MM.1S (cell line): Measurements from ENCODE around the gene CACFD1.

Experiments used
- DNase-seq: peaks from one replicate; pipeline ENCODE4 v3.0.0-alpha.2; 2015
- H2AFZ ChIP-seq: fragments of 300-600 bp; sonication (generic); 2 replicates; pipeline ENCODE4 v1.6.0; 2016; ENCODE audit warnings: antibody characterized with exemption, low read length
- H3F3A ChIP-seq: fragments of 300-600 bp; sonication (generic); 2 replicates; pipeline ENCODE4 v1.6.1; 2016; ENCODE audit warnings: mild to moderate bottlenecking, antibody characterized with exemption, low read length, moderate library complexity, mixed read lengths; ENCODE audit not compliant: insufficient read depth
- H3K27ac ChIP-seq: fragments of 300-600 bp; sonication (generic); 2 replicates; pipeline ENCODE4 v1.5.1; 2016; ENCODE audit warnings: mild to moderate bottlenecking, low read length
- H3K27me3 ChIP-seq: fragments of 300-600 bp; sonication (generic); replicated peaks from 2 replicates; pipeline ENCODE4 v1.6.0; 2016; ENCODE audit warnings: low read length; ENCODE audit not compliant: insufficient read depth
- H3K36me3 ChIP-seq: fragments of 300-600 bp; sonication (generic); replicated peaks from 2 replicates; pipeline ENCODE4 v1.6.1; 2016; ENCODE audit warnings: mild to moderate bottlenecking, low read length, mixed read lengths; ENCODE audit not compliant: insufficient read depth
- H3K4me1 ChIP-seq: fragments of 300-600 bp; sonication (generic); 2 replicates; pipeline ENCODE4 v1.6.1; 2016; ENCODE audit warnings: low read length, mixed read lengths
- H3K4me2 ChIP-seq: fragments of 300-600 bp; sonication (generic); 2 replicates; pipeline ENCODE4 v1.6.0; 2016; ENCODE audit warnings: low read depth, low read length
- H3K4me3 ChIP-seq: fragments of 300-600 bp; sonication (generic); 2 replicates; pipeline ENCODE4 v1.5.1; 2016; ENCODE audit warnings: low read length, mixed read lengths
- H3K79me2 ChIP-seq: fragments of 300-600 bp; sonication (generic); 2 replicates; pipeline ENCODE4 v1.6.1; 2016; ENCODE audit warnings: mixed run types, low read length, mixed read lengths
- H3K9ac ChIP-seq: fragments of 300-600 bp; sonication (generic); 2 replicates; pipeline ENCODE4 v1.6.1; 2016; ENCODE audit warnings: low read length, mixed read lengths
- H3K9me2 ChIP-seq: fragments of 300-600 bp; sonication (generic); replicated peaks from 2 replicates; pipeline ENCODE4 v1.6.1; 2016; ENCODE audit warnings: mild to moderate bottlenecking, low read length, mixed read lengths; ENCODE audit not compliant: insufficient read depth
- H3K9me3 ChIP-seq: fragments of 300-600 bp; sonication (generic); replicated peaks from 2 replicates; pipeline ENCODE4 v1.6.1; 2016; ENCODE audit warnings: mild to moderate bottlenecking, low read length, mixed read lengths; ENCODE audit not compliant: insufficient read depth
- H4K20me1 ChIP-seq: fragments of 300-600 bp; sonication (generic); 2 replicates; pipeline ENCODE4 v1.6.1; 2016; ENCODE audit warnings: mild to moderate bottlenecking, low read length, moderate library complexity, mixed read lengths; ENCODE audit not compliant: insufficient read depth
- CTCF ChIP-seq: fragments of 300-600 bp; sonication (generic); IDR thresholded peaks from 2 replicates; pipeline ENCODE4 v1.5.1; 2016; ENCODE audit warnings: antibody characterized with exemption, low read length, mixed read lengths
- EZH2 ChIP-seq: fragments of 300-600 bp; sonication (generic); optimal IDR thresholded peaks from 2 replicates; pipeline ENCODE3; 2017; ENCODE audit warnings: low read depth, mild to moderate bottlenecking, antibody characterized with exemption, low read length, mixed read lengths
- EZH2phosphoT487 ChIP-seq: fragments of 300-600 bp; sonication (generic); IDR thresholded peaks from 2 replicates; pipeline ENCODE4 v1.6.1; 2018; ENCODE audit warnings: antibody characterized with exemption, low read length

The CACFD1 gene

GRCh38 chr9:133433351-133433843, 26.4 kb upstream of the CACFD1 start:
- no peak for DNase-seq
- Histone ChIP-seq H3K36me3 (no peaks in the 10 kb centered on the region), H4K20me1 (no peaks in the 10 kb centered on the region), H3K79me2 (no peaks in the 10 kb centered on the region), H3K4me1 (no peaks in the 10 kb centered on the region), H3K4me2 (no peak overlapping the region), H3K4me3 (no peak overlapping the region), H3F3A (no peaks in the 10 kb centered on the region), H3K27me3 (peaks cover 69% of the 10 kb centered on the region), H3K9me2 (no peaks in the 10 kb centered on the region), H3K9me3 (no peaks in the 10 kb centered on the region), H2AFZ (no peak overlapping the region), H3K27ac (no peak overlapping the region), H3K9ac (no peak overlapping the region)
- no peak for TF ChIP-seq EZH2
- no peak for TF ChIP-seq EZH2phosphoT487
- no peak for TF ChIP-seq CTCF

GRCh38 chr9:133436681-133437080, 23.1 kb upstream of the CACFD1 start:
- TF ChIP-seq CTCF (no peak), EZH2 (no peak), EZH2phosphoT487 (no peak)
- Histone ChIP-seq H3K36me3 (no peaks in the 10 kb centered on the region), H3K9me2 (no peaks in the 10 kb centered on the region), H3K9ac (no peak overlapping the region), H2AFZ (no peak overlapping the region), H3K27ac (no peak overlapping the region), H3K9me3 (no peaks in the 10 kb centered on the region), H3K4me3 (no peak overlapping the region), H3K27me3 (peaks cover 90% of the 10 kb centered on the region), H4K20me1 (no peaks in the 10 kb centered on the region), H3K4me1 (no peaks in the 10 kb centered on the region), H3K4me2 (no peak overlapping the region), H3F3A (no peaks in the 10 kb centered on the region), H3K79me2 (no peaks in the 10 kb centered on the region)
- no peak for DNase-seq

GRCh38 chr9:133437753-133438531, 21.8 kb upstream of the CACFD1 start:
- no peak for TF ChIP-seq EZH2phosphoT487
- peak; percentile 29 for TF ChIP-seq CTCF
- H2AFZ ChIP-seq: no peak overlapping the region
- H3K4me2 ChIP-seq: no peak overlapping the region
- no peaks in the 10 kb centered on the region for H3K4me1 ChIP-seq
- H3K36me3 ChIP-seq: no peaks in the 10 kb centered on the region
- no peak overlapping the region for H3K9ac ChIP-seq
- H3K9me2 ChIP-seq: no peaks in the 10 kb centered on the region
- peaks cover 93% of the 10 kb centered on the region for H3K27me3 ChIP-seq
- H3K9me3 ChIP-seq: no peaks in the 10 kb centered on the region
- H4K20me1 ChIP-seq: no peaks in the 10 kb centered on the region
- DNase-seq: no peak
- H3K4me3 ChIP-seq: no peak overlapping the region
- H3K27ac ChIP-seq: no peak overlapping the region
- H3F3A ChIP-seq: no peaks in the 10 kb centered on the region
- no peaks in the 10 kb centered on the region for H3K79me2 ChIP-seq
